HL-60/S4 treated with retinoic acid at 250 ng/mL for 4 days and 3 days (cell line): ENCODE measurements around the gene WNT5B.
"Not testable (repeated sequence)": the region's sequence is repeated elsewhere in the genome, so short reads cannot be mapped to it uniquely, and the experiment has no call there.

ENCODE experiments used
- in situ Hi-C: fragments of 300-500 bp; cut with MboI; formaldehyde crosslinking; loops from 2 replicates; pipeline ENCODE4 v1.7.0; 2022; ENCODE audit warnings: low sequenced_read_pairs

WNT5B gene

GRCh38 chr12:1595026-1595561 lies 33.9 kb upstream of the WNT5B start:
- in situ Hi-C loops = loop anchor here (25.0 kb wide), 1 partner anchor 783 kb away; no protein-coding TSS in a partner anchor

GRCh38 chr12:1595690-1596347 lies 33.2 kb upstream of the WNT5B start:
- in situ Hi-C loops = loop anchor here (25.0 kb wide), 1 partner anchor 784 kb away; no protein-coding TSS in a partner anchor

GRCh38 chr12:1598757-1599156 lies 30.3 kb upstream of the WNT5B start:
- in situ Hi-C loops = loop anchor here (25.0 kb wide), 1 partner anchor 786 kb away; no protein-coding TSS in a partner anchor

- in situ Hi-C loops = not testable (repeated sequence)
Observed at GRCh38 chr12:1602706-1603105, 26.3 kb upstream of the WNT5B start.

GRCh38 chr12:1603269-1603993 lies 25.6 kb upstream of the WNT5B start:
- in situ Hi-C loops = no loop called here

GRCh38 chr12:1604464-1604863 lies 24.6 kb upstream of the WNT5B start:
- in situ Hi-C loops = no loop called here

- in situ Hi-C loops = no loop called here
Observed at GRCh38 chr12:1605129-1606020, 23.7 kb upstream of the WNT5B start.

GRCh38 chr12:1606021-1606622 lies 22.9 kb upstream of the WNT5B start:
- in situ Hi-C loops = no loop called here

- in situ Hi-C loops = no loop called here
Observed at GRCh38 chr12:1607940-1608712, 20.9 kb upstream of the WNT5B start.

GRCh38 chr12:1608713-1609119 lies 20.3 kb upstream of the WNT5B start:
- in situ Hi-C loops = no loop called here

GRCh38 chr12:1610072-1610643 lies 18.9 kb upstream of the WNT5B start:
- in situ Hi-C loops = no loop called here

- in situ Hi-C loops = no loop called here
Observed at GRCh38 chr12:1611803-1612572, 17.0 kb upstream of the WNT5B start.

- in situ Hi-C loops = no loop called here
Observed at GRCh38 chr12:1613860-1614259, 15.2 kb upstream of the WNT5B start.

- in situ Hi-C loops = no loop called here
Observed at GRCh38 chr12:1614360-1614759, 14.7 kb upstream of the WNT5B start.

GRCh38 chr12:1616233-1617066 lies 12.6 kb upstream of the WNT5B start:
- in situ Hi-C loops = no loop called here

GRCh38 chr12:1618489-1618888 lies 10.5 kb upstream of the WNT5B start:
- in situ Hi-C loops = no loop called here

- in situ Hi-C loops = no loop called here
Observed at GRCh38 chr12:1619159-1619558, 9.9 kb upstream of the WNT5B start.

- in situ Hi-C loops = no loop called here
Observed at GRCh38 chr12:1619587-1619986, 9.4 kb upstream of the WNT5B start.
